ENCODE measurements around the gene WSB2.

DNA sequence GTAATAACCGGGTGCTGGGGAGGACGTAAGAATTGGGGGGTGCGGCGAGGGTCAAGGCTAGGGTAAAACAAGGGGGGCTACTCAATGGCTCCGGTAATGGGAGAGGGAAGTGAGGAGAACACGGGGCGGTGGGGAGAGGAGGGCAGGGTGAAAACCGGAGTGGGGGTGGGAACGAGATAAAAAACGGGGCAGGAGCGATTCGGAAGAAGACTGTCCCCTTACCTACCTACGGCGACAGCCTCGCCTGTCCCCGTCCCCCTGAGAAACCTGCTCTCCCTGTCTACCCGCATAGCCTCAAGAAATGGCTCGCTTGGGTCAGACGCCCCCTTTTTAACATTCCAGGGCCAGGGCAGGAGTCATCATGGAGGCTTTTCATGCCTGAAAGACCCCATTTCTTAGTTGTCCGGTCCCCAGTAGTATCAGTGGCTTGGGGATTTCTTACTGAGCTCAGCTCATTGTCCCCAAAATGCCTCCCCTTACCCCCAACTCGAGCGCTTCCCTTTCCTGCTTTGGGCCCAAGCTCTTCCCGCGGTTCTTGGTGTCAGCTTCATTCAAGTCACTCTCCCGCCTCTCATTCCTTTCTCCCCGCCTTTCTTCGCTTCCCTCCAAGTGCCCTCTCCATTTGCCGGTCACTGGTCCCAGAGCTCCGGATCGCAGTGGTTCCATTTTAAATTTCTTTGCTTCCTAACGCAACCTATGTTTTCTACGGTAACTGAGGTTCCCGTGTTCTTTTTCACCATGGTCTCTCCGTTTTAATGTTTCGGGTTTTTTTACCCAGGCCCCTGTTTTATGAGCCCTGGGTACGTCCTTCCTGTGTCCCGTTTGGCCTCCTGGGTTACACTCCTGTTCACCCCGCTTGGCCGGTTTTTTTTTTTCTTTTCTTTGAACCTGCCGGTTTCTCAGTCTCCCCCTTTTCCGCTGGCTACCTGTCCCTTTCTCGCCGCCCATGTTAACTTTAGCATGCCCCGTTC, 1.2 kb upstream of the WSB2 start:
- TF ChIP-seq, protein P1, sequence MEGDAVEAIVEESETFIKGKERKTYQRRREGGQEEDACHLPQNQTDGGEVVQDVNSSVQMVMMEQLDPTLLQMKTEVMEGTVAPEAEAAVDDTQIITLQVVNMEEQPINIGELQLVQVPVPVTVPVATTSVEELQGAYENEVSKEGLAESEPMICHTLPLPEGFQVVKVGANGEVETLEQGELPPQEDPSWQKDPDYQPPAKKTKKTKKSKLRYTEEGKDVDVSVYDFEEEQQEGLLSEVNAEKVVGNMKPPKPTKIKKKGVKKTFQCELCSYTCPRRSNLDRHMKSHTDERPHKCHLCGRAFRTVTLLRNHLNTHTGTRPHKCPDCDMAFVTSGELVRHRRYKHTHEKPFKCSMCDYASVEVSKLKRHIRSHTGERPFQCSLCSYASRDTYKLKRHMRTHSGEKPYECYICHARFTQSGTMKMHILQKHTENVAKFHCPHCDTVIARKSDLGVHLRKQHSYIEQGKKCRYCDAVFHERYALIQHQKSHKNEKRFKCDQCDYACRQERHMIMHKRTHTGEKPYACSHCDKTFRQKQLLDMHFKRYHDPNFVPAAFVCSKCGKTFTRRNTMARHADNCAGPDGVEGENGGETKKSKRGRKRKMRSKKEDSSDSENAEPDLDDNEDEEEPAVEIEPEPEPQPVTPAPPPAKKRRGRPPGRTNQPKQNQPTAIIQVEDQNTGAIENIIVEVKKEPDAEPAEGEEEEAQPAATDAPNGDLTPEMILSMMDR (IDR thresholded peaks at IDR 0.05), result no peak
- TF ChIP-seq POLR2AphosphoS5 (IDR thresholded peaks at IDR 0.05; ENCODE audit: low read depth, low read length) (peak; percentile 89), SIN3A (IDR thresholded peaks at IDR 0.05; ENCODE audit: borderline replicate concordance, insufficient read depth, low read depth, low read length) (peak; percentile 27; the same call in 1 of the 2 replicates)
